ENCODE results near the gene HDAC9.

The HDAC9 gene

DNA sequence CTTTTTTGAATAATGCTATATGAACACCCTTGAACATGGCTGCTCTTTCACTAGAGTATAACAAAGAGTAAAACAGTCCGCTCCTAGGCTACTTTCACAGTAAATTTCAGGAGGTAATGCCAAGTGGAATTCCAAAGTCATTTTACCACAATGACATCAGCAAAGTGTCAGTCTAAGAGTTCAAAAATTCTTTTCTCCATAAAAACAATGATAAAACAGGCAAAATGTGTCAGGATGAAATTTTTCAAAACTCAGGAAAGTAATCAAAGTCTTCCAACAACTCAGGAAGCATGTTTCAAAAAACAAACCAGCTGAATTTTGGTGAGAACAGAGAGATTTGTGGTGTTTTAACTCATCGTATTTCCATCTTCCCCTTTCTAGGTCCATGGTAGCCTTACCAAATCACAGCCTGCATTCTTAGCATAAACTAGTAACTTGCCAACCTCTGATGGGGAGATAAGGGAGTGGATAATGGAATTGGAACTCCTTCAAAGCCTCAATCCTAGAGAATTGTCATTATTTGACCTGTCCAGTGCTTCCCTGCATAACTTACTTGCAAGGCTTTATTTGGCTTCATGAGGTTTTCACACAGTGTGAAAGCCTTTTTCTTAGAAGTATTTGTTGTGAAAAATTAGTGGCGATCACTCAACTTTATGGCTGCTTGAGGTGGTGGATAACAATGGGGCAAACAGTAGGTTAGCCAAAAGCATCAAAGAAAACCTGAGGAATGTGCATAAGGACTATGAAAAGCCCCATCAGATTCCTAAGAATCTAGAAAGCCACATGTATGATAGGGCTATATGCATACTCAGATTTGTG lies 302.7 kb downstream of the HDAC9 start:
- DNase-seq, result no peak

GRCh38 chr7:18799899-18800298 lies 304.4 kb downstream of the HDAC9 start:
- no peak for DNase-seq

- DNase-seq, result no peak
Measured at GRCh38 chr7:18803923-18804322, 308.4 kb downstream of the HDAC9 start.

- DNase-seq, result no peak
Measured at GRCh38 chr7:18806177-18806576, 310.6 kb downstream of the HDAC9 start.

GRCh38 chr7:18808026-18808425 lies 312.5 kb downstream of the HDAC9 start:
- DNase-seq, result no peak

DNA sequence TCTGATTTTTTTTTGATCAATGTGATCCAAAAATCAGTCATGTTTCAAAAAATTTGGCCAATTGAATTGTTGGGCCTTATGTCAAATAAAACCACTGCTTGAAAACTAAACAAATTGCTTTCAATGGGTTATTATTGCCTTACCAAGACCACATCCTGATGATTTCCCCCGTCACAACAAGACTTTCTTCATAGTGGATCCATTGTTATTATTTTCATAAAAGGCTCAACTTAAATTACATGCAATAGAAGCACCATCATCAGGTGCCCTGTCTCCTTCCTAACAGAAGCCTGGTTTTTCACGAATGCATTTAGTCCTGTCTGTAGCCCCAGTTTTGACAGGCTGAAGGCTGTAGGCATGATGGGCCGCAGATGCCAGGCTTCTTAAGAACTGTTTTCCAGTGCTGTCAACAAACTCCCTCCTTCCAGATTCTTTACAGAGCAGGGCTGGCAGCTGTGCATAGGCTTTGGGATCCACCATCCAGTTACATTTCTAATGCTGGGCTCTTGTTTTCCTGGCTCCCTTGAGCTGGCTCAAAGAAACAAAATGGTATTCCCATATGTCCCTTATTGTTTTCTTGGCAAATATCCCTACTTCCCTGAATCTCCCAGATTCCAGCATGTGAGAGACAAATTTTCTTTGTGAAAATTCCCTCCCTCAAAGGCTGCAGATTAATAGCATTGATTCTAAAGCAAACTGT lies 319.9 kb downstream of the HDAC9 start:
- DNase-seq, result no peak

DNA sequence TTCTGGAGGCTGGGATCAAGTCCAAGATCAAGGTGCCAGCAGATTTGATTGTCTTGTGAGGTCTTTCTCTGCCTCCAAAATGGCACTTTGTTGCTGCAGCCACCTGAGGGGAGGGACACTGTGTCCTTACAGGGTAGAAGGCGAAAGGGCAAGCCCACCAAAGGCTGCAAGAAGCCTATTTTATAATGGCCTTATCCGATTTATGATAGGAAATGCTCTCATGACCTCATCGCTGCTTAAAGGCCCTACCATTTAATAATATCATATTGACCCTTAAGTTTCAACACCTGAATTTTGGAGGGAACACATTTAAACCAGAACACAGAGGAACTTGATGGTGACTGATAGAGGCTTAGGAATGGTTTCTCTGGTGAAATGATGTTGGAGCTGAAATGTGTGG lies 325.4 kb downstream of the HDAC9 start:
- no peak for DNase-seq

- no peak for DNase-seq
Measured at GRCh38 chr7:18821554-18821953, 326.0 kb downstream of the HDAC9 start.

GRCh38 chr7:18824157-18824556 lies 328.6 kb downstream of the HDAC9 start:
- DNase-seq, result no peak

DNA sequence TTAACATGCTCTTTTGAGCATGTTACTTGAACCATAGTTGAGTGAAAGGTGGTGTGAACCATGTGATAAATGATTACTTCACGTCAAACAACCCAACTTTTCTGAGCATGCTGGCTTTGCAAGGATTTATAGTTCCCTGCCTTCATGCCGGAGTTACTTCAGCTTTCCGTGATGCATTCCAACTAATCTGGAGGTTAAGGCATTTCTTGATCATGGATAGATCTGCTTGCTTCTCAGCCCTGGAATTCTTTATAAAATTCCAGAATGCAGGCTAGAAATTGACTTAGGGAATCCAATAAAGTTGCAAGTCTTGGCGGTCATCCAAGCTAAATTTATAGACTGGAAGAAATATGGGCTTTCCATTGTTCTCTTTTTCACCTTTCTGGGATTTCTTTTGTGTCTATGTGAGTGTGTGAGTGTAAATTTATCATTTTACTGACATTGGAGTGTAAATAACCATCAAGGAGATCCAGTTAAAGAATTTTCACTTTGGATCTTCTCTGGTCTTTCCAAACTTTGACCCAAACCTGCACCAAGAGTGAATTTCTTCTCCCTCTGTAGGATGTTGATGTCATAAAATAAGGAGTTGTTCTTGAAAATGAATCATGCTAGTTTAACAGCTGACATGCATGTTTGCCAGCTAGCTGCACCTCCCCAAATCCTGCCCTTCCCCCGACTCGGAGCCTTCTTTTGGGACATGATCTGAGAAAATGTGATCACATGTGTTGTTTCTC lies 332.9 kb downstream of the HDAC9 start:
- no peak for DNase-seq

DNA sequence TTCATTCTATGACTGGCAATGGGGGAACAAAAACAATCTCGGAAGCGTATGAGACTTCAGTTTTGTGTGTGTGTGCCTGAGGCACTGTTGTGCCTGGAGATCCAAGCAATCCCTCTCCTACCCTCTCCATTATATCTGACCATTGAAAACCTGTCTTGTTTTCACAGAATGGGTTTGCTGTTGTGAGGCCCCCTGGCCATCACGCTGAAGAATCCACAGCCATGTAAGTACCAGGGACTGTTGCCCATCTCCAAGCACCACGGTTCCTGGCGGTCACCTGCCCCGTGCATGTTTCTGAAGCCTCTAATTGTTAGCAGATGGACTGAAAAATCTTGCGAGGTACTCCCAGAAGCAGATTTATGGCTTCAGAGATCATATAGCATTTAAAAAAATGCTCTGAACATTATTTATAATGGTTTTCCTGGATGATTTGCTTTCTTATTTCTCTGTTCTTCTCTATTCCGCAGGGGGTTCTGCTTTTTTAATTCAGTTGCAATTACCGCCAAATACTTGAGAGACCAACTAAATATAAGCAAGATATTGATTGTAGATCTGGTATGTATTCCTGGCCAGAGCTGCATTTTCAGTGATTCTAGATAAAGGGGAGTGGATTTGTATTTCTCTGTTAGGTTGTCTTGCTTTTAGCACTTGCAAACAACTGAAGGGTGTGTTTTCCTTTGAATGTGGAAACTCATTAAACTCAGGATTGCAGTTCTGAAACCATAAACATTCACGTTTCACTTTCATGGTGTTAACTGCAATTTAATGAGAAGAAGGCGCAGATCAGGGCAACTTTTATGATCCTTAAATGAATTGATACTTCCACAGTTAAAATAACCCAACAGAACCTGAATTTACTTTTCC lies 333.7 kb downstream of the HDAC9 start:
- DNase-seq, result no peak

DNA sequence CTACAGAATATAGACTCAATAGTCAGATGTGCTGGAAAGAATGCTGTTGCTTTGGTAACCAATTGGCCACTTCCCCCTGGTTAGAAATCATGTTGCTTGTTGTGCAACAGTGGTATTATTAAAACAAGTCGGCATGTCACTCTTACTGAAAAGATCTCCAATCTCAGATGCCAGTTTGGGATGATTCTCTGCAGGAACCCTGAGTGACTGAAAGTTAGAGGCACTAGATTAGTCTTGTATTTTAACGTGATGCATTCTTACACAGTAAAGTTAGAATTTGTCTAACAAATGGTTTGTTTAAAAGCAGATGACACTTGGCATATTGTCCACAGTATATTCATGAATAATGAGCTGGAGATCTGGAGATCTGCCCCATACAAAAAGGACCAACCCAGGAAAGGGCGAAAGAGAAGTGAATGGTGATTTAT lies 334.3 kb downstream of the HDAC9 start:
- DNase-seq, result no peak

GRCh38 chr7:18831419-18831818 lies 335.9 kb downstream of the HDAC9 start:
- DNase-seq, result no peak

DNA sequence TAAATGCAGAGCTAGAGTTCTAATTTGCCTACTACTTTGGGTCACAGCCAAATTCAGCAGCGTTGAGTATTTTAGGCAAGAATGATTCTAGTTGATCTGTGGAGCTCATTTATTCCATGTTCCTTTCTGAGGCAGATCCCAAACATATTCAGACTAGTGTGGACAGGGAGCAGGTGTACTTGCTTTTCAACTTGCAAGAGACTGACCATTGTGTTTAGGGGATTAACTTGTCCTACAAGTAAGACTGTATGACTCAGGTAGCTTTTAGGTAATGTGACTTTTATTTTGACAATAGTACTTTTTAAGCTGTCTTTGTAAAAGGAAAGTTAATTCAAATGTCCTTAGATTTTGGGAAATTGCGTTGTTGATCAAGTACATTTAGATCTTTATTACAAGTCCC lies 336.4 kb downstream of the HDAC9 start:
- DNase-seq, result no peak

DNA sequence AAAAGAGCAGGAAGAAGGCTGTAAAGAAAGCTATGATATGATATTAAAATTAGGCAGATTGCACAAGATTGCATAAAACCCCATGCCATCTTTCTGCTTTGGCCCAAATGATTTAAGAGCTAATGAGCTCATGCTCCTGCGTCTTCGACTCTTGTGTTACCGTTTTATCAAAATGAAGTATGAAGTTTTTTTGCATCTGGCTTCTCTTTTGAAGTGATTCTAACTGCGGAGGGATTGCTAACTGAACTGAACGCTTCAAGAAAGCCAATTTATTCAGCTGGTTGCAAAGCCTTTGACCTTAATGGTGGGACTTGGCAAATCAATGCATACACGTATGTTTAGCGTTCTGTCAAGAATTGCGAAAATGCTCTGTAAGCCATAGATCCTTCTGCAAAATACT lies 339.0 kb downstream of the HDAC9 start:
- no peak for DNase-seq

DNA sequence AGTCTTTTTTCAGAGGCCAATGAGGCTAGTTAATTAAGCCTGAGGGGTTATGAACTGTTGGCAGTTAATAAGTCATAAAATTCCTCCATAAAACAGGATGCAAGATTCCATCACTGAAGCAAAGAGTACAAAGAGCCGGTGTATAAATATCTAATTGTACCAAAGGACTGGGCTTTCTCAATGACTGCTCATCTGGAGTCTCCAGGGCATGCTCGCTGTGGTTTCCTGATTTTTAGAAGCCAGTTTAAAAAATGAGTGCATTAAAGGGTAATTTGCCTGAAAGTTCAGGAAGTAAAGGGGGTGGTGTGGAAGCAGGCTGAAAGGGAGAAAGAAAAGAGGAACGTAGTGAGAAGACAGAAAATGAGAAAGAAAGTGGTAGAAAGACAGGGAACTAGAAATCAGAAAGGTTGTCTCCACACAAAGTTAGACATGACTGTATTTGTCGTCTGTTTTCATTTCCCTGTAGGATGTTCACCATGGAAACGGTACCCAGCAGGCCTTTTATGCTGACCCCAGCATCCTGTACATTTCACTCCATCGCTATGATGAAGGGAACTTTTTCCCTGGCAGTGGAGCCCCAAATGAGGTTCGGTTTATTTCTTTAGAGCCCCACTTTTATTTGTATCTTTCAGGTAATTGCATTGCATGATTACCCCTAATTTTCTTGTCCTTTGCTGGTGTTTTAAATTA lies 339.6 kb downstream of the HDAC9 start:
- no peak for DNase-seq

DNA sequence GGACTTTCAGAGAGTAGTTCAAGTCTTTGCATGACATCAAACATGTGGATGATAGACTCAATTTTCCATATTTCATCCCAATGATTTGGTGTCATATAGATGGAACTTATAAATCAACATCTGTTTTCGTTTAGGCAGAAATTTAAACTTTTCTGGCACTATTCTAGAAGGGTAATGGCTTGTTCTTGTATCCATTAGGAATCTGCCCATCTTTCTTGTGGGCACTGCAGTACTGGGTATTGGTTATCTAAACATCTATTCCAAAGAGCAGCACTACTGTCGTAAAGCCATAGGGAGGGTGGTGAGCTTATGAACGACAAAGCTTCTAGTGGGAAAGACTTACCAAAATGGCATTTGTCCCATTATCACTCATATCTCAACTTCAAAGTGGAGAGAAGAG lies 348.4 kb downstream of the HDAC9 start:
- DNase-seq, result no peak

- no peak for DNase-seq
Measured at GRCh38 chr7:18844735-18845134, 349.2 kb downstream of the HDAC9 start.

- DNase-seq, result no peak
Measured at GRCh38 chr7:18845700-18846099, 350.2 kb downstream of the HDAC9 start.

DNA sequence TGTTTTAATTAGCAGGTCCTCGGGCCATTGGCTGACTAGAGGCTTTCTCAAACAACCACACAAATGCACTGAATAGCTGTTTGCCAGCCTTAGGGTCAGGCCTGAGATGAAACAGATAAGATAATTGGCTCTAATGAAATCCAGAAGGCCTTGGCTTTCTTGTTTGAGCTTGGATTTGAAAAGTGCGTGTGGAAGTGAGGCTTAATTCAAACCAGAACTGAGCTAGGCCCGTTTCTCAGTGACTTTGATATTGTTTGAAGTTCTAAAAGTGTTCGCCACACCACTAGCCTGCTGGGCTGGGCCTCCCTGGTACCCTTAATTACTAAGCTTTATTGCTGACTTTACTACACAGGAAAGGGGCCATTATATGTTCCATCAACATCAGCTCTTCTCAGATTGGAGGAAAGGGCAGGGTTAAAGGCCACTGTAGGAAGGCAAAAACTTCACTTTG lies 351.2 kb downstream of the HDAC9 start:
- DNase-seq, result no peak

DNA sequence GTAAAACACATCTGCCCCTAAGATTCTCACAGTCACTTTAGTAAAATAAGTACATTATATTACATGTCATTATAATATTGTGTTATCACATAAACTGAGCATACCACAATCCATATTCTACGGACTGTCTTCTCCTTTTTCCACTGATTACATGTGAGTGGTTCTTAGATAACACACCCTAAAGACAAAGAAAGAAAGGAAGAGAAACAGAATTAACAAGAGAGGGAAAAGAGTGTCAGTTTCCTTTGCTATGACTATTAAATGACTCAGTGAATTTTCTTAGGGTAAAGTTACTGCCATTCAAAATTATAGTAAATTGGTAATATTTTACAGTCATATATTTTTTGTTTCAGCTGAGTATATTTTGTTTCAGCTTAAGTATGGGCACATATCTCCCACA lies 353.6 kb downstream of the HDAC9 start:
- no peak for DNase-seq

- DNase-seq, result no peak
Measured at GRCh38 chr7:18855796-18856195, 360.2 kb downstream of the HDAC9 start.
